Measurements from ENCODE around the gene CELSR2.

Gene CELSR2

DNA sequence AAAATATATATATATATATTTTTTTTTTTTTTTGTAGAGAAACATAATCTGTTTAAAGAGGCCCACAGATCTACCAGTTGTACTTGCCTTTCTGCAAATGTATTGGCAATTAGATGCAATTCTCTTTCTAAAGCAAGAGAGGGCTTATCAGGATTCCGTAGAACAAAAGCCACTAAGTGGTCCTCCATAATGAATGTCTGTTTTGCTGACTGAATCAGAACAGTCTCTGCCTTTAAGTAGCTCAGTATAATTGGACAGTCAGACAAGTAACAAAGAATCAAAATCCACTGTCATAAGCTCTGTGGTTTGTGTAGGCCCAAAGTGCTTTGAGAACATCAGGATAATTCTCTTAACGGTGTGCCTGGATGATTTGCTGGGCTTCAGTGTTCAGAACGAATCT, 18.3 kb upstream of the CELSR2 start:
- H3K4me3 ChIP-seq (replicated peaks in 1 of 2; ENCODE audit: low read depth in 2 of 2, low read length in 2 of 2), result no peak overlapping the region
- DNase-seq (ENCODE audit: low read depth in 2 of 2), result no peak
- TF ChIP-seq, protein P1, sequence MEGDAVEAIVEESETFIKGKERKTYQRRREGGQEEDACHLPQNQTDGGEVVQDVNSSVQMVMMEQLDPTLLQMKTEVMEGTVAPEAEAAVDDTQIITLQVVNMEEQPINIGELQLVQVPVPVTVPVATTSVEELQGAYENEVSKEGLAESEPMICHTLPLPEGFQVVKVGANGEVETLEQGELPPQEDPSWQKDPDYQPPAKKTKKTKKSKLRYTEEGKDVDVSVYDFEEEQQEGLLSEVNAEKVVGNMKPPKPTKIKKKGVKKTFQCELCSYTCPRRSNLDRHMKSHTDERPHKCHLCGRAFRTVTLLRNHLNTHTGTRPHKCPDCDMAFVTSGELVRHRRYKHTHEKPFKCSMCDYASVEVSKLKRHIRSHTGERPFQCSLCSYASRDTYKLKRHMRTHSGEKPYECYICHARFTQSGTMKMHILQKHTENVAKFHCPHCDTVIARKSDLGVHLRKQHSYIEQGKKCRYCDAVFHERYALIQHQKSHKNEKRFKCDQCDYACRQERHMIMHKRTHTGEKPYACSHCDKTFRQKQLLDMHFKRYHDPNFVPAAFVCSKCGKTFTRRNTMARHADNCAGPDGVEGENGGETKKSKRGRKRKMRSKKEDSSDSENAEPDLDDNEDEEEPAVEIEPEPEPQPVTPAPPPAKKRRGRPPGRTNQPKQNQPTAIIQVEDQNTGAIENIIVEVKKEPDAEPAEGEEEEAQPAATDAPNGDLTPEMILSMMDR (IDR thresholded peaks at IDR 0.05; ENCODE audit: low read depth, low read length), result no peak

DNA sequence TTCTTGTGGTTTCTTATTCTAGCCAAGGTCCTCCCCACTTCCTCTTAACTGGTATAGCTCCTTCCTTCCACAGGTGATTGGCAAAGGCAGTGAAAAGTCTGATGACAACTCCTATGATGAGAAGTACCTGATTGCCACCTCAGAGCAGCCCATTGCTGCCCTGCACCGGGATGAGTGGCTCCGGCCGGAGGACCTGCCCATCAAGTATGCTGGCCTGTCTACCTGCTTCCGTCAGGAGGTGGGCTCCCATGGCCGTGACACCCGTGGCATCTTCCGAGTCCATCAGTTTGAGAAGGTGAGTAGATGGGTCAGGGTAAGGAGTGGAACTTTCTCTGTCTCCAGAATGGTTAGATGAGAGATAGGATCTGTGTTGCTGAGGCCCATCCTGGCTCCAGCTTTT, 14.2 kb upstream of the CELSR2 start:
- no peak for DNase-seq (ENCODE audit: low read depth in 2 of 2)
- H3K4me3 ChIP-seq (replicated peaks in 1 of 2; ENCODE audit: low read depth in 2 of 2, low read length in 2 of 2), result no peak overlapping the region
- TF ChIP-seq, protein P1 (IDR thresholded peaks at IDR 0.05; ENCODE audit: low read depth, low read length), result no peak

DNA sequence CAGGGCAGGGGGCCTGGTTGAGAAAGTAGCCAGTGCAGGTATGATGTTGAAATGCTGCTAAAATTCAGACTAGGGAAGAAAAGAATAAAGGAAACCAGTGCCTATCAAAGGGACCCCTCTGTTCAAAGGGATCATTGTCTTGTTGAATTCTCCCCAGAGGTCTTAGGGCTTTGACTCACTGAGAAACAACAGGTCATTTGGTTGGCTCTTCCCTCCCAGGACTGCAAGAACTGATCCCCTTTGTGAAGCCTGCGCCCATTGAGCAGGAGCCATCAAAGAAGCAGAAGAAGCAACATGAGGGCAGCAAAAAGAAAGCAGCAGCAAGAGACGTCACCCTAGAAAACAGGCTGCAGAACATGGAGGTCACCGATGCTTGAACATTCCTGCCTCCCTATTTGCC, 11.8 kb upstream of the CELSR2 start:
- TF ChIP-seq, protein P1 (IDR thresholded peaks at IDR 0.05; ENCODE audit: low read depth, low read length), result no peak
- DNase-seq (ENCODE audit: low read depth in 2 of 2), result no peak
- H3K4me3 ChIP-seq (replicated peaks in 1 of 2; ENCODE audit: low read depth in 2 of 2, low read length in 2 of 2), result no peak overlapping the region

DNA sequence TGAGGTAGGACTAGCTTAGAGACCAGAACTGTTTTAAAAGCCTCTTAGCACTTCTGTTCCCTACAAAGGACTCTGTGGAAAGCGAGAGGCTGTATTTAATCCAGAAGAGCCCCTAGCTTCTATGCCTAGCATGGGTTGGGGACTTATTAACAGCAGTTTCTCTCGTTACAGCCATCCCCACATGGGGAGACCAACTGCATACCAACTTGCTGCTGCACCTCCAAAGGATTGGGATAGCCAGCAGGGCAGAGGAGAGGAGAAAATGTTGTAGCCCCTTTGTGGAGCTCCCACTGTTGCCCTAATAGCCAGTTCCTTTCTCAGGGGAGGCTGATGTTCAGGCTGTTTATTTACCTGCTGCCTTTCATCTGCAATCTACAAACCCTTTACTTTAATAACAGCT, 11.0 kb upstream of the CELSR2 start:
- TF ChIP-seq, protein P1 (IDR thresholded peaks at IDR 0.05; ENCODE audit: low read depth, low read length), result no peak
- no peak overlapping the region for H3K4me3 ChIP-seq (replicated peaks in 1 of 2; ENCODE audit: low read depth in 2 of 2, low read length in 2 of 2)
- no peak for DNase-seq (ENCODE audit: low read depth in 2 of 2)

DNA sequence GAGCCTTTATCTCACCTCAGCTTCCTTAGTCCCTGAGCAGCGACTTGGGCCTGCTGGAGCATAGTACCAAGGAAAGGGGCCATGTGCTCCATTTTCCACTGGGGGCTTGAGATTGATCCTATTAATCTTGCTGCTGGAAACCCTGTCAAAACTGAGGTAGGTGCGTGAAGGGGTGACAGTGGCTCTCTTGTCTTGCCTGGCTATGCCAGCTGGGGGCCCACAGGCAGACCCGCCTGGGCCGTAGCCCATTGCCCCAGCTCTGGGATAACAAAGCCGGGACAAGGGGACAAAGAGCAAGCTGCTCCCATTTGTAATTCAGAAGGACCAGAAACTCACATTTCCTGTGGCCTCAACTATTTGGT, 10.3 kb upstream of the CELSR2 start:
- no peak for DNase-seq (ENCODE audit: low read depth in 2 of 2)
- no peak overlapping the region for H3K4me3 ChIP-seq (replicated peaks in 1 of 2; ENCODE audit: low read depth in 2 of 2, low read length in 2 of 2)
- TF ChIP-seq, protein P1 (IDR thresholded peaks at IDR 0.05; ENCODE audit: low read depth, low read length), result no peak

DNA sequence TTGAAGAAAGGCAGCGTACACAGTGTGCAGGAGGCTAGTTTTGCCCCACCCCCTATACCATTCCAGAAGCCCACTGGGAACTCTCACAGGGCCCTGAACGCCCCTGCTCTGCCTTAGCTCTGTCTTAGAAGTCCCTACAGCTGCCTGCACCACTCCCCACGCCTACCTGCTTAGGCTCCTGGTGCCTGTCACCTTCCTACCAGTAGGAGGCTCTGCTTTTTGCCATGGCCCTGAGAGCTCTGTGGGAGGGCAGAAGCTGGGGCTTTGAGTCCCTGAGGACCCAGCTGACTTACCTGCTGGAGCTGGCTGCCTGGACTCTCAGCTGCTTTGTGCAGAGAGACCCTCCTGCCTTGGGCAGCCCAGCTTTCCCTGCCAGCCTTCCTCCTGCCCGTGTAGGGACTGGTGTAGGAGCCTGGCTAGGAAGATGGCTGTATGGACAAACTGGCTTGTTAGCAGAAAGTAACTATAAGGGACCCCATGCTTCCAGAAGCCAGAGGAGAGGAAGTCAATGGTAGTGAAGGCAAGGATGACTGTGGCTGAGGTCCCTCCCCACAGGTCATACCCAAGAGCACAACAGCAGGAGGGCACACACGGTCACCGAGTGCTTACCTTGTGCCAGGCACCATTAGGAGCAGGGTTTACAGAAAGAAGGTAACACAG, 9.8 kb upstream of the CELSR2 start:
- peak; percentile 43 to 51 for DNase-seq (ENCODE audit: low read depth in 2 of 2)
- H3K4me3 ChIP-seq (replicated peaks in 1 of 2; ENCODE audit: low read depth in 2 of 2, low read length in 2 of 2), result no peak overlapping the region
- TF ChIP-seq, protein P1 (IDR thresholded peaks at IDR 0.05; ENCODE audit: low read depth, low read length), result peak; percentile 69

Measured in cardiac fibroblast (primary cell).